ENCODE measurements around the gene ABHD2. TPM values are rescaled to one million over a fixed set of nuclear protein-coding genes. Genes with fewer than 3 reads are reported as not detected.

Gene ABHD2
- total RNA-seq, 1 experiment from 2014 or later = 15.6 TPM

- Histone ChIP-seq H3K4me2 (ENCODE audit: insufficient read depth, insufficient read length, low read length) (no peak overlapping the region), H2BK12ac (ENCODE audit: insufficient read length, low read depth, low read length) (peak overlapping the region; percentile 94), H2BK15ac (ENCODE audit: low read depth, low read length) (no peak overlapping the region), H2AFZ (ENCODE audit: low read length) (no peak overlapping the region), H2BK5ac (ENCODE audit: insufficient read length, low read length) (peak overlapping the region; percentile 31), H4K5ac (ENCODE audit: insufficient read length, low read depth, low read length) (peak overlapping the region; percentile 47), H3K27ac (ENCODE audit: insufficient read length, low read depth, low read length) (peak overlapping the region; percentile 88), H3T11ph (ENCODE audit: low read length) (no peak overlapping the region), H3K79me1 (ENCODE audit: insufficient read depth, low read depth, low read length, poor library complexity, severe bottlenecking) (no peaks in the 10 kb centered on the region), H4K91ac (ENCODE audit: insufficient read length, low read depth, low read length) (peak overlapping the region; percentile 50), H3K79me2 (ENCODE audit: insufficient read depth, low read length) (no peaks in the 10 kb centered on the region), H3K9me3 (ENCODE audit: control insufficient read depth, low read depth, low read length) (no peaks in the 10 kb centered on the region), H3K4me1 (ENCODE audit: insufficient read depth, low read length) (peaks cover 6% of the 10 kb centered on the region; the same call in 1 of the 2 replicates), H4K20me1 (ENCODE audit: control insufficient read depth, insufficient read depth, insufficient read length) (no peaks in the 10 kb centered on the region), H3K23ac (ENCODE audit: insufficient read length, low read depth, low read length) (no peak overlapping the region), H3K56ac (ENCODE audit: insufficient read length, low read depth, low read length) (no peak overlapping the region), H2BK20ac (ENCODE audit: low read depth, low read length, poor library complexity, severe bottlenecking) (no peak overlapping the region), H4K8ac (replicated peaks; ENCODE audit: insufficient read length, low read depth, low read length) (no peak overlapping the region), H3K27me3 (ENCODE audit: insufficient read depth, low read length) (no peaks in the 10 kb centered on the region), H3K18ac (ENCODE audit: insufficient read length, low read depth, low read length) (no peak overlapping the region), H3K4ac (ENCODE audit: low read depth, low read length) (no peak overlapping the region), H3K14ac (ENCODE audit: insufficient read depth, low read length) (no peak overlapping the region), H2BK120ac (ENCODE audit: low read depth, low read length, poor library complexity, severe bottlenecking) (no peak overlapping the region), H3K9ac (ENCODE audit: extremely low read depth, insufficient read length, low read length) (no peak overlapping the region), H3K23me2 (ENCODE audit: insufficient read length, low read depth, low read length, poor library complexity, severe bottlenecking) (no peaks in the 10 kb centered on the region), H2AK5ac (ENCODE audit: insufficient read length, low read length) (peak overlapping the region; percentile 41)
- no peak for DNase-seq
- no peak for TF ChIP-seq CTCF (conservative IDR thresholded peaks at IDR 0.05)
- Mint-ChIP-seq H3K4me1 (peaks cover 25 to 55% of the 10 kb centered on the region in 2 experiments), H3K4me3 (peak overlapping the region in 1 of 2 experiments; percentile 51; a peak in 2 of 5 replicates), H3K27me3 (ENCODE audit: low read depth) (no peaks in the 10 kb centered on the region), H3K36me3 (ENCODE audit: insufficient read depth in 1 of 3, low read depth in 3 of 3) (peaks cover 0 to 24% (median 17%) of the 10 kb centered on the region in 3 experiments; a peak in 5 of 7 replicates), H3K27ac (peak overlapping the region; percentile 65 to 99 (median 97); a peak in 5 of 7 replicates), H3K9me3 (no peaks in the 10 kb centered on the region)
- no CpG with 5 or more reads among the region's 7 CpGs for WGBS (ENCODE audit: extremely low coverage, insufficient read length, low lambda C conversion rate)
Observed at GRCh38 chr15:89116404-89116803, 28.1 kb downstream of the ABHD2 start.
